GM19351 (cell line): ENCODE data around the gene CDH6.

Experiments
- ATAC-seq: cut with Tn5 transposase; IDR thresholded peaks from one replicate; pipeline ENCODE4 v1.9.1; 2021; ENCODE audit warnings: mild to moderate bottlenecking, moderate library complexity; ENCODE audit not compliant: unreplicated experiment

CDH6 gene

DNA sequence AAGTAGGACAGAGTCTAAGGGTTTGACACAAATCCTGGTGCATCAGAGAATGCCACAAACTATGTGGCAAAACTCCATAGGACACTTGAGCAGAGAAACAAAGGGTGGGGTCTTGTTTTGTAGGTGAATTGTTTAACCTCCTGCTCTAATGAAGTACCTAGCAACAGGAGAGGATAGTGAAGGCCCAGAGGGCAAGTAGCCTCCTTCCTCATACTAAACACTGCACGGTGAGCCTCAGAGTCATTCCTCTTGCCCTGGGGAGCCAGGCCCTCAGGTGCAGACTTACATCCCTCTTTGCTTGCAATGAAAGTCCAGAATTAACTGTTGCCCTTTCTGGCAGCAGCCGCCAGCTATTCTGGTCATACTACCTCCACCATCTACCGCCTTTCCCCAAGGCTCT is 172.3 kb downstream of the CDH6 start:
- ATAC-seq: no peak

DNA sequence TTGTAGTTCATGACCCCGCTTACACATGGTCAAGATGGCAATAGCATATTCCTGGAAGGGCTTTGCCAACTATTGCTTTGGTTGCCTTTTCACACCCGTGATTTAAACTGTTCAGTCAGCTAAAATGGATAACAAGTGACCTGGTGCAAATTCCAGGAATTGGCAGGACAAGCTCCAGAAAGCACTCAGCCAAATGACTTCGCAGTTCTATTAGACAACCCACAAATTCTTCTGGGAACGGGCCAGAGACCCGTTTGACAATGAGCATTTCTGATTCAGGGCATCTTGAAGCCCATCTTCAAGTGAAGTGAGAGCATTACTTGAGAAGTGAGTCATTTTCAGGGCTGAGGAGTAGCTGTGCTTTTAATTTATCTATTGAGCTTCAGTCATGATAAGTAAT is 173.5 kb downstream of the CDH6 start:
- no peak for ATAC-seq

DNA sequence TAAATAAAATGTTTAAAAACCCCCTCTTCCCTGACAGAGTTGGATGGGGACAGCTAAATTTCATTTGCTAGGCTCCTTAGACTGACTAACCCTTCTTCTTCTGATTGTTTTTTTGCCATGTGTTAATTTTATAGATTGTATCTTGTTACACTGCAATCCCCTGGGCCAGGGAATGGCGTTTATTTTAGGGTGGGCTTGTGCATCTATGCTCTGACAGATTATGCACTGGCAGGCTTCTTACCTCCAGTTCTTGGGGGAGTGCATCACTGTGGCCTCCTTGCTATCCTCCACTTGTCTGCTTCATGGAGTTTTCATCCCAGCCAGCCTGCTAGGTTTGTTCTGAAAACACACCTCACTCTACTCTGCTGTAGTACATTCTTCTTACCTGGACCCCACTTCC is 178.6 kb downstream of the CDH6 start:
- ATAC-seq: no peak

DNA sequence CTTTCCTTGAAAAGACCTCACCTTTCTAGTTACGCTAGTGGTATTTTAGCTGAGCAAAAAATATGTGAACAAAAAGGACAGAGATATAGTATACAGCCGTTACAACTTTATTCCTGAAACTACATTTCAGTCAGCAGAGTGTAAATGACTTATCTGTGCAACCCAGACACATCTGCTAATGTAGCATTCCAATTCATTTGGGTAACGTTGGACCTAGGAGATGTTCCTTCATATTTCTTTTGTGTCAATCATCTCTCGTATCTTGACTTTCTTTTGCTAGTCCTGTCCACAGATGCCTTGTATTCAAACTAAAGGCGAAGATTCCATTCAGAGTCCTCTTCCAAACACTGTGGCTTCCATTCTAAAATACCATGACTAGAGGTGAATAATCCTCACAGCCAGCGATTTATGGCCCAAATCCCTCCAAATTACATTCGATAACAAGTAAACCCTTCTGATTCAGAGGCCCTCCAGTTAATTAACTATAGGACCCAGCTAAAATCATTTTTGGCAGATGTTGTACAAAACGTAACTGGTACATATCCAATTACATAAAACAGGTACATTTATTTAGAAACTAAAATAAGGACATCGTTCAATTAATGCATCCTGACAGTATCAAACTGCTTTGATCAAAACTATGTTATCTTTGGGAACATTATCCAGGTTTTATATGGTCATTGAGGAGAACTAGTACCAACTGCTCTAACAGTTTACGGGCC is 182.7 kb downstream of the CDH6 start:
- ATAC-seq: no peak

DNA sequence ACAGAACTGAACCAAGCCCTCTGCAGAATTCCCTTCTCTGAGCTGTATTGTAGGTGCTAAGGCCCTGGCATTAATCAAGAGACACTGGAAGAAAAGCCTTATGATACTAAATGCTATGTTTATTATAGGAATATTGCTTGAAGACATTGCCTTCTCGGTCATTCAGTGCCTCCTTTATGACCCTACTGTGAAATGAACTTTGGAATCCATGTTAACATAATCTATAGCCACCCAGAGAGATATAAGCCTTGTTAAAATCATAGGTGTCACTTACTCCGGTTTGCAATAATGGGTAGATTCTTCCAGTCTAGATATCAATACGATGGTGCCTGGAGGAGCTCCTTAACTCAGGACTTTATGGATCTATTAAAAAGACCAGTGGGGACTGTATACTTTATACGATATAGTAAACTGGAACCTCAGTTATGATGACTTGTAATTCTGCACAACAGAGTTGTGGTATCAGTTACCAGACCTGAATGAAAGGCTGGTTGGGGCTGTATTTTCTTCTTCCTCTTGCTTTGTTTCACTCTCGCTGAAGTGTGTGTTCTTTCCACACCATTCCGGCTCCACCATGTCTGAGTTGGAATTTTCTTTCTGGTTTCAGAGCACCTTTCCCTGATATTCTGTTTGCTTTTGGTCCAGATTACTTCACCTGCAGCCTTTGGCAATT is 183.9 kb downstream of the CDH6 start:
- ATAC-seq: no peak

- ATAC-seq: no peak
Observed at GRCh38 chr5:31378136-31378535, 184.7 kb downstream of the CDH6 start.
